ENCODE results near the gene BCAS1.

GRCh38 chr20:53927990-53928389 lies 142.4 kb downstream of the BCAS1 start:
- TF ChIP-seq CTCF (IDR thresholded peaks at IDR 0.05; ENCODE audit: insufficient read depth, low read length): no peak
- no peak for TF ChIP-seq REST (IDR thresholded peaks at IDR 0.05; ENCODE audit: insufficient replicate concordance, low read depth)
- no peak for TF ChIP-seq POLR2AphosphoS5 (IDR thresholded peaks at IDR 0.05; ENCODE audit: low read depth)
- no peak for TF ChIP-seq SPI1 (IDR thresholded peaks at IDR 0.05; ENCODE audit: borderline replicate concordance, low read depth)
- no peak for TF ChIP-seq GABPA (IDR thresholded peaks at IDR 0.05; ENCODE audit: low read depth)
